CD4-positive, alpha-beta T cell treated with Interleukin-6 at 100 ng/mL for 8 hours (primary cell): ENCODE measurements around the gene ARPP19.
"Not testable (repeated sequence)": the region's sequence is repeated elsewhere in the genome, so short reads cannot be mapped to it uniquely, and the experiment has no call there.

Experiments used
- DNase-seq: peaks from one replicate; pipeline ENCODE4 v3.0.0-alpha.2; 2020; ENCODE audit warnings: mixed read lengths, low spot score

The ARPP19 gene

GRCh38 chr15:52568601-52569585 is at the start of gene ARPP19:
Gene ARPP19 (minus strand): TSS chr15:52569030. CDS start chr15:52568892, 138 bp downstream.
- peak; percentile 79 for DNase-seq

GRCh38 chr15:52617026-52617425 is 48.2 kb upstream of the ARPP19 start:
- DNase-seq, result no peak

- no peak for DNase-seq
These were observed 46.5 kb upstream of the ARPP19 start for GRCh38 chr15:52615302-52615701.

GRCh38 chr15:52609593-52609992 is 40.8 kb upstream of the ARPP19 start:
- no peak for DNase-seq

GRCh38 chr15:52584414-52584813 is 15.6 kb upstream of the ARPP19 start:
- no peak for DNase-seq

- DNase-seq, result no peak
These were observed 11.0 kb upstream of the ARPP19 start for GRCh38 chr15:52579852-52580251.

- no peak for DNase-seq
These were observed 7.9 kb upstream of the ARPP19 start for GRCh38 chr15:52576692-52577091.

GRCh38 chr15:52575573-52575972 is 6.7 kb upstream of the ARPP19 start:
- DNase-seq, result not testable (repeated sequence)

GRCh38 chr15:52575072-52575471 is 6.2 kb upstream of the ARPP19 start:
- DNase-seq, result no peak

GRCh38 chr15:52574623-52575022 is 5.8 kb upstream of the ARPP19 start:
- DNase-seq, result not testable (repeated sequence)

- peak; percentile 10 for DNase-seq
These were observed 794 bp downstream of the ARPP19 start for GRCh38 chr15:52567871-52568600.

- no peak for DNase-seq
These were observed 1.9 kb downstream of the ARPP19 start for GRCh38 chr15:52566889-52567288.

GRCh38 chr15:52565417-52566358 is 3.1 kb downstream of the ARPP19 start:
- not testable (repeated sequence) for DNase-seq

GRCh38 chr15:52563501-52564060 is 5.2 kb downstream of the ARPP19 start:
- DNase-seq, result no peak

GRCh38 chr15:52559575-52559974 is 9.3 kb downstream of the ARPP19 start:
- no peak for DNase-seq

GRCh38 chr15:52559022-52559421 is 9.8 kb downstream of the ARPP19 start:
- DNase-seq, result no peak

- DNase-seq, result peak; percentile 34
These were observed 10.6 kb downstream of the ARPP19 start for GRCh38 chr15:52558196-52558595.

GRCh38 chr15:52557274-52557641 is 11.6 kb downstream of the ARPP19 start:
- no peak for DNase-seq

GRCh38 chr15:52556524-52557273 is 12.1 kb downstream of the ARPP19 start:
- DNase-seq, result no peak

GRCh38 chr15:52552303-52552702 is 16.5 kb downstream of the ARPP19 start:
- no peak for DNase-seq

GRCh38 chr15:52551762-52552161 is 17.1 kb downstream of the ARPP19 start:
- no peak for DNase-seq
